HG02943 (cell line): Measurements from ENCODE around the gene KCNF1.

ENCODE experiments used
- ATAC-seq: cut with Tn5 transposase; IDR thresholded peaks from one replicate; pipeline ENCODE4 v1.9.1; 2021; ENCODE audit warnings: mild to moderate bottlenecking, low read depth, moderate library complexity; ENCODE audit not compliant: unreplicated experiment

Gene KCNF1

DNA sequence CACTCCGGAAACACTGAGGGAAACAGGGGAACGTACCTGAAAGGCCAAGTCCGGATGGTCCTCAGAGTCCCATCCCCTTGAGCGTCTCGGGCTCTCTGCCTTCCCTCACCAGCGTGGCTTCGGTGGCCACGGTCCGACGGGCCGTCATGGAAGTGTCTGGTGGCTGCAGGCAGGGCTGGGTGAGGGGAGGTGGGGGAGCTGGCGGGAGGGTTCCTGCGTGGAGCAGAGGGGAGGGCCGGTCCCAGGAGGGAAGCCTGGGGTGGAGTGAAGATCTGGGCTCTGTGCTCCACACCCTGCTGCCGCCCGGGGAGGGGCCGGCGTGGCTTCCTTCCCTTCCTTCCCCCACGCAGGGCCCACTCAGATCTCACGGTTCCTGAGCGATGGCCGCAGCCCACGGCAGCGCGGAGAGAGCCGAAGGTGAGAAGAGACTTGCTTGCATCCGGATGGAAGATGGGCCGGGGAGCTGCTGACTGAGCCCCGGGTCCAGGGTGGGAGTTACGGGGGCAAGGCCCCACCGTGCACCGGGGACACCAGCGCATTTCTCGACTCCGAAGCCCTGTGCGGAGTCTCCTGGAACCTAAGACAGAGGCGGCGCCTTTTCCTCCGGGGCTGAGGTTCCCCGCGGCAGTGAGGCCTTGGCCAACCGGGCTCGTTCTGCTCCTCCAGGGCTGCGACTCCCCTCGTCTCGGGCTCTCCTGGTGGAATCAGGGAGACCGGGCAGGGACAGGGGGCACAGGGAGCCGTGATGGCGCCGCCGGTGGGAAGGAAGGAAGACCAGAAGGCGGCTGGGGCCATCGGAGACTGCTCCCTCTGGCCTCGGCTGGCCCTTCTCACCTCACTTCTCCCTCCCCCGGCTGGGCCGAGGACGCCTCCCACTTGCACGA lies 49.1 kb downstream of the KCNF1 start:
- no peak for ATAC-seq

DNA sequence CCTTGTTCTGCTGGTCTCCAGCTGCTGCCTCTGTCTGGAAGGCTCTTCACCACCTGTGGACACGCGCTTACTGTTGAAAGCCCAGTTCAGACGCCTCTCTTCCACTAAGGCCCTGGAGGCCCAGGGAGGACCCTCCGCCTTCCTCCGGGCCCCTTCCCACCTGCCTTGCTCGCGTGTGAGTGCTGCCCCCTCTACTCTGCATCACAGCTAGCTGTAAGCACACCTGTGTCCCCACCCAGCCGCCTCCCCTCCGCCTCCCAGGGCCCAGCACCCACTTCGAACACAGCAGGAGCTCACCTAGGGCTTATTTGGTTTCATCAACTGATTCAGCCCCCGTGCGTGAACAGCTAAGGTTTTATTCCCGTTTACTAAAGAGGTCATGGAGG lies 49.7 kb downstream of the KCNF1 start:
- no peak for ATAC-seq

DNA sequence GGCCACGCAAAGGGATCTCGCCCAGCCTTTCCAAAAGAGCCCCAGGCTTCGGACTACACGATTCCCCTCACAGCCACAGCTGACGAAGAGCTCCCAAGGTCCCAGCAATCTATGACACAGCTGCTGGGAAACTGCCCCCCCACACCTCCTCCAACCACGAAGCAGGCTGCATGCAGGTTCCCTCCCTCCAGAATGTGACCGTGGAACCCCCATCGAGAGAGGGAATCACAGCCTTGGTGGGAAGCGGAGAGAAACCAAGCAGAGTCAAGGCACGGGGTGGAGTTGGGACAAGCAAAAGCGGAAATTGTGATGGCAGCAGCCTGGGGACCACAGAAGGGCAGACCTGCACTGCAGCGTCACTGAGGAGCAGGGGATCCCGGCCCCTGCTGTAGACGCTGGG lies 50.3 kb downstream of the KCNF1 start:
- ATAC-seq: no peak

DNA sequence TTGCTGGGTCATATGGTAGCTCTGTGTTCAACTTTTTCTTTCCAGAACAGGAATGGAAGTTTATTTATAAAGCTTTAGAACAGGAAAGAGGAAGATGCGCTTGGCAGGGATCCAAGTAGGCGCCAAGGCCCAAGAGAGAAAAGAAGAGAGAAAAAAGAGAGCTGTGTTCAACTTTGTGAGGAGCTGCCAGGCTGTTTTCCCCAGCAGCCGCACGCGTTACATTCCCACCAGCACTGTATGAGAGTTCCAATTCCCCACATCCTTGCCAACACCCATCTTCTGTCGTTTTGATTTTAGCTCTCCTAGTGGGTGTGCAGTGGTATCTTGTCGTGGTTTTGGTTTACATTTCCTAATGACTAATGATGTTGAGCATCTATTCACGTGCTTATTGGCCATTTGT lies 51.4 kb downstream of the KCNF1 start:
- no peak for ATAC-seq
